Stimulated activated CD4-positive, alpha-beta T cell treated with anti-CD3 and anti-CD28 coated beads, Interleukin-4, amount 100 ng/mL, for 1 hour (primary cell): ENCODE measurements around the gene SALL4.
A peak's percentile ranks its signal among the peaks of the same experiment; 100 is the strongest.
"Not testable (repeated sequence)": the region's sequence is repeated elsewhere in the genome, so short reads cannot be mapped to it uniquely, and the experiment has no call there.

ENCODE experiments used
- DNase-seq: peaks from one replicate; pipeline ENCODE4 v3.0.0-alpha.2; 2020

SALL4 gene

DNA sequence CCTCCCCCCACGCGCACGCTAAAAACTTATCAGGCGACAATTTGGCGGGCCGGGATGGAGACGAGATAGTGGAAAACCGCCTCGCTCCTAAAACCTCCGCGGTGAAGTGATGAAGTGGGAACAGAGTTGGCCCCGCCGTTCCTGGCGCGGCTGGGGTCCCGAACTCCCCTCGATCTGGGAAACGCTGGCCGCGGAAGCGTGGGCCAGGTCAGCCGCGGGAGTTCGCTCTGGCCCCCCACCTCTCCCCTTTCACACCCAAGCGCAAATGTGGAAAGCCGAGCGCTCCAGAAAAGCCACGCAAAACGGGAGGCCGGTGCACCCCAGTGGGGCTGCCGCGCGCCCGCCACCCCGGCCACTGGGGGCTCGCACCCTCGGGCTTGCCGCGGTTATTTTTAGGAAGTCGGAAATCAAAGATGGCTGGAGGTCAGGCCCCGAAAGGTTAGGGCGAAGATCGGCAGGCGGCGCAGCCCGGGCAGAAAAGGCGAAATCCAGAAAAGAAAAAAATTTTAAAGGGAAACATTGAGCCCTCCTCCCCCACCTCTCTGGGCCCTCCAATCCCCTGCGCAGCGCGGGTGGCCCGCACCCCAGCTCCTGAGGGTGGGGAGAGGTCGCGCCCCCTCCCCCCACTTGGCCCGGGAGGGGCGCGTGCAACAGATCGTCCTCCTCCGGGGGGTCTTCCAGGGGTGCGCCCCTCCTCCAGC, 1.0 kb downstream of the SALL4 start:
- no peak for DNase-seq

GRCh38 chr20:51800872-51801121, 1.5 kb downstream of the SALL4 start:
- DNase-seq, result no peak

DNA sequence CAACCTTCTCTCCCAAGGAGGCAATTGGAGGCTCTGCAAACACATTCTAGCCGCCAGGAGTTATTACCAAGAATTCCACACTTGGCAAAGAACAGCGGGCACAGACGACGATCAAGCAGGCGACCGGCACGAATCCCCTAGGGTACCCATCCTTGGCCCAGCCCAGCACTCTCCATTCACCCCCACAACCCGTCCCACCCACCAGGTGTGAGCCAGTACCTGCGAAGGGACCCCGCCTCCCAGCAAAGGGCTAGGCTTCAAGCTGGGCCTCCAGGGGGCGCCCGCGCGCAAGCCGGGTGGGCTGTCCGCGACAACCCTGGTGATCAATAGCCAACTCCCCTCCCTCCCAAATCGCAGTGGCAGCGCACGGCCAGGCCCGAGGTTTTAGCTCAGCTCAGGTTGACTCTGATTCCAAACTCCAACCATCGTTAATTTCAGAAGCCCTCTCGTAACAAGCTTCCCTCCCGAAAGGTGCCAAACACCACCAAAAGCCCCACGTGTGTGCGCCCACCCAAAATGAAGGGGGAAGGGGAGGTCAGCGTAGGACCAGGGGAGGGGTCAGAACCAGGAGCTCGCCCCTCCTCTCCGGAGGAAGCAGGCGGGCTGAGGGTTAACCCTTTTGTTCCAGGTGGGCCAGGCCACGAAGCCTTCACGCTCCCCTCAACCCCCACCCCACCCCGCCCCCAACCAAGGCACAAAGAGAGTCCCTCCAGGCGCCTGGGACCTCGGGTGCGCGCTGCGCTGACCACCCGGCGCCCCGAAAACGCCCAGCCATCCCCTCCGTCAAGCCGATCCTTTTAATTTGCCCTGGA, 2.1 kb downstream of the SALL4 start:
- DNase-seq, result peak; percentile 63

DNA sequence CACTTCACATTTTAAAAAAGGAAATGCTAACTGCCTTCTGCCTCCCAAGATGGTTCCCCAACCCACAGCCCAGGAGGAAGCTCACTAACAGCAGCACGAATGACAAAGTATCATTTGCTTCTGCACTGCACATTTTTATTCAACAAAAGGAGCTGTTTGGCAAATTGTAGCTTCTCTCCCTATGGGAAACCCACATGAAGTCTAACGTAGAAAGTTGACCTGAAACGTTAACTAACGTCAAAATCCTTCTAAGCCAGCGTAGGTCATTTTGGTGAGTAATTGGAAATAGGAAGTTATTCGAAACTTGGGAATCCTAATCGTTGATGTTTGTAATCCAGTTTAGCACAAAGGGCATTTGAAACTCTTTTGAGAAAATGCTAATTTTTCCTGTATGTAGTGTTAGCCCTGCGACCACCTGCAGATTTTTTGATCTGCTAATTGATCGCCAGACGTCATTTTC, 2.9 kb downstream of the SALL4 start:
- no peak for DNase-seq

GRCh38 chr20:51797357-51798025, 4.8 kb downstream of the SALL4 start:
- DNase-seq, result no peak

DNA sequence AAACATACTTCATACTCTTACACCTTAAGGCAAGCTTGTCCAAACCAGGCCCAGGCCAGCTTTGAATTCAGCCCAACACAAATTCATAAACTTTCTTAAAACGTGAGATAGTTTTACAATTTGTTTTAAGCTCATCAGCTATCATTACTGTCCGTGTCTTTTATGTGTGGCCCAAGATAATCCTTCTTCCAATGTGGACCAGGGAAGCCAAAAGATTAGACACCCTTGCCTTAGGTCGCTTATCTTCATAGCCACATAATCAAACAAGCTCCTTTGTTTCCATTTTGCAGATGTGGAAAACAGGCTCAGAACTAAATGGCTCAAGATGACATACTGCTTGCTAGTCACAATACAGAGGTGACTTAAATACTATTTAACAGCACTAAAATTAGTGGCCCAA, 6.0 kb downstream of the SALL4 start:
- DNase-seq, result no peak

GRCh38 chr20:51792960-51793359, 9.4 kb downstream of the SALL4 start:
- no peak for DNase-seq

- DNase-seq, result no peak
Measured at GRCh38 chr20:51791626-51792025, 10.7 kb downstream of the SALL4 start.

GRCh38 chr20:51790256-51790655, 12.1 kb downstream of the SALL4 start:
- DNase-seq, result no peak

DNA sequence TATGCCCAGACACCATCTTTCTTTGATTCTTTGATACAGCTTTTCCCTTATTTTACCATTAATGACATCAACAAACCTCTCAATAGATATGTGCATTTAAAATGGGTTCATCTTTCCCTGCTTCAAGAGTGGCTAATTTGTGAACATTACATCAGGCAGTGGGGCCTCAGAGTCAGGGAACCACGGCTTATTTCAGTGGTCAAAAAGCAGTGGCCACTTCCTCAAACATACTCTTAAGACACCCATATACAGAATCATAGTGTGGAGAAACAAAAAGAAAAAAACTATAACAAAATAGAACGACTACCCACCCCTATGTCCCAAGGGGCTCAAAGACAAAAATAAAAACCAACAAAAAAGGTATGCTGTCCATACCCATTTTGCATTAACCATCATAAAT, 12.9 kb downstream of the SALL4 start:
- no peak for DNase-seq

DNA sequence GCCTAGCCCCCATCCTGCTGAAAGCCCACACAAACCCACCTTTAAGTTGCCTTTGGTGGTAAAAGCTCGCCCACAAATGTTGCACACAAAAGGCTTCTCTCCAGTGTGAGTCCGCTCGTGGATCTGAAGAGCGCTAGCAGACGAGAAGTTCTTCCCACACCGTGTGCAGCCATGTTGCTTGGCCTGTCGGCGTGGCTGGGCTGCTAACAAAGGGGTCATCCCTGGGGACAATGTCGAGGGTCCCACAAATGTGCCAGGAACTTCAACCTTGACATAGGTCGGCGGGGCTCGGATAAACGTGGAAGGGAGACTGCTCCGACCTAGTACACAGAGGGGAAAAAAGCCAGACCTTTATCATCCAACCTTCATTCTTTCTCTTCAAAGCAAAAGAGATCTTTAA, 13.5 kb downstream of the SALL4 start:
- no peak for DNase-seq

DNA sequence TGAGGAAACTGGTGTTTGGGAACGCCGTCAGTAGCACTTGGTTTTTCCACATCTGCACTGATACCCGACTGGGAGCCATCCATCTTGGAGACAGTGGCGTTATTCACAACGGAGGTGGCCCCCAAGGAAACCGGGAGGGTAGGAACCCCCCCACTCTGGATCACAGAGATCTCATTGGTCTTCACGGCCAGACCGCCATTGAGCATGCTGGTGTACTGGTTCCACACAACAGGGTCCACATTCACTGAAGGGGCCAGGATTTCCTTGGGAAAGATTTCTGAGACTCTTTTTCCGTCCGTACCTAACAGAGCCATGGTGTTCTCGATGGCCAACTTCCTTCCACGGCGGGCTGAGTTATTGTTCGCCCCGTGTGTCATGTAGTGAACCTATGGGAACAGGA, 18.0 kb downstream of the SALL4 start:
- DNase-seq, result no peak

DNA sequence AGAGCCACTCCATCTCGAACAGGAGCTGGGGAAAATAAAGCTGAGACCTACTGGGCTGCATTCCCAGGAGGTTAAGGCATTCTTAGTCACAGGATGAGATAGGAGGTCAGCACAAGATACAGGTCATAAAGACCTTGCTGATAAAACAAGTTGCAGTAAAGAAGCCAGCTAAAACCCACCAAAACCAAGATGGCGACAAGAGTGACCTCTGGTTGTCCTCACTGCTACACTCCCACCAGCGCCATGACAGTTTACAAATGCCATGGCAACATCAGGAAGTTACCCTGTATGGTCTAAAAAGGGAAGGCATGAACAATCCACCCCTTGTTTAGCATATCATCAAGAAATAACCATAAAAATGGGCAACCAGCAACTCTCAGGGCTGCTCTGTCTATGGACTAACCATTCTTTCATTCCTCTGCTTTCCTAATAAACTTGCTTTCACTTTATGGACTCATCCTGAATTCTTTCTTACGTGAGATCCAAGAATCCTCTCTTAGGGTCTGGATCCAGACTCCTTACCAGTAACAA, 24.0 kb downstream of the SALL4 start:
- DNase-seq, result not testable (repeated sequence)

DNA sequence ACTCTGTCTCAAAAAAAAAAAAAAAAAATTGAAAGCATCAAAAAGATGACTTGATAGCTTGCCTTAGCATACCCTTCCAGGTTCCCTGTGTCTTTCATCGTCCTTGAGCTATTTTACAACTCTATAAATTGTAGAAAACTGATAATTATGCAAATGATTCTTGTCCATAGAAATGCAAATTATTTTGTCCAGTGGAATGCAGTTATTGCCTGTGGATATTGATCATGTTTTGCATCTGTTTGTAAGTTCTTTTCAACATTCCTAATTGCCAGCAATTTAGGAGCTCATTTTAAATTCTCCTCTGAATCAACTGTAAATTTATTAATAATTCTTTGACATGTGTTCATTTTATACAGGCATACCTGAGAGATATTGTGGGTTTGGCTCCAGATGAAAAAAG, 27.1 kb downstream of the SALL4 start:
- no peak for DNase-seq

- no peak for DNase-seq
Measured at GRCh38 chr20:51772236-51772635, 30.1 kb downstream of the SALL4 start.

GRCh38 chr20:51769976-51770615, 32.2 kb downstream of the SALL4 start:
- DNase-seq, result no peak

DNA sequence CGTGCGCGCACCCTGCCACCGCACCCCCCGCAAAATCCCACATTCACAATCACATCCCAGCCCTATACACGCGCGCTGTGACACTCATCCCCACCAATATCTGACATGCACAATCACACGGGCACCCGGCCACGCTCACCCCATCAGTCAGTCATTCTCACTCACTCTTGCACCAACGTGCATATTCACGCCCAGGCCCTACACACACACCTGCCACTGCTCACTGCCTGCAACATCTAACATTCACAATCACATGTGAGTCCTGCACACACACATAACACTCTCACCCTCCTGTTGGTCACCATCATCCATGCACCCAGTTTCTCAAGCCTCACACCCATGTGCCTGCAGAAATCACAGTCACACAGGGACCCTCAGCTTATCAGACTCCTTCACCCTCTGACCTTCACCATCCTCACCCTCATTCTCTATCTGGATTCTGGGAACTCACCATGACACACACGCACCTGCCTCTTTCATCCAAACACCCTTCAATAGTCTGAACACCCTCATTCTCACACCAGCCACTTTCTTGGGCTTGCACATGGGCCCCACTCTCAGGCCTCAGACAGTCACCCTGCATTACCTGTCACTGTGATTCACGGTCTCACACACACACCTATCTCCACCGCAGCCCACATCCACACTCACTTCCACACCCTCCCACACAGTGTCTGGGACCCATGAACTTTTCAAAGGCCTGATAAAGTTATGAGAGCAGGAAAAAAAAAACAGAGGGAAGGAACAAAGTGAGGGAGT, 33.4 kb downstream of the SALL4 start:
- no peak for DNase-seq

GRCh38 chr20:51767867-51768758, 34.2 kb downstream of the SALL4 start, which contains the start of gene ATP9A:
Gene ATP9A (minus strand): TSS chr20:51768390. CDS start chr20:51768369, 21 bp downstream.
- DNase-seq, result no peak

GRCh38 chr20:51766994-51767866, 35.1 kb downstream of the SALL4 start:
- peak; percentile 48 for DNase-seq

DNA sequence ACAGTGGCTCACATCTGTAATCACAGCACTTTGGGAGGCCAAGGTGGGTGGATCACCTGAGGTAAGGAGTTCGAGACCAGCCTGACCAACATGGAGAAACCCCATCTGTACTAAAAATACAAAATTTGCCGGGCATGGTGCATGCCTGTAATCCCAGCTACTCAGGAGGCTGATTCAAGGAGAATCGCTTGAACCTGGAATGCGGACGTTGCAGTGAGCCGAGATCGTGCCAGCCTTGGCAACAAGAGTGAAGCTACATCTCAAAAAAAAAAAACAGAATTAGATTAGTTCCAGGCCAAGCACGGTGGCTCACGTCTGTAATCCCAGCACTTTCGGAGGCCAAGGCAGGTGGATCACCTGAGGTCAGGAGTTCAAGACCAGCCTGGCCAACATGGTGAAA, 36.9 kb downstream of the SALL4 start:
- not testable (repeated sequence) for DNase-seq
